ENCODE data around the gene UBE2G2.

- TF ChIP-seq, protein P1, sequence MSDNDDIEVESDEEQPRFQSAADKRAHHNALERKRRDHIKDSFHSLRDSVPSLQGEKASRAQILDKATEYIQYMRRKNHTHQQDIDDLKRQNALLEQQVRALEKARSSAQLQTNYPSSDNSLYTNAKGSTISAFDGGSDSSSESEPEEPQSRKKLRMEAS (IDR thresholded peaks at IDR 0.05), result no peak
- TF ChIP-seq TEAD4 (IDR thresholded peaks at IDR 0.05), result no peak
Observed at GRCh38 chr21:44739316-44739715, 62.3 kb downstream of the UBE2G2 start.

All from Ishikawa (cell line).